ENCODE measurements around the gene AGMO. TPM values are rescaled to one million over a fixed set of nuclear protein-coding genes. Genes with fewer than 3 reads are reported as not detected.

AGMO gene
- total and polyA plus RNA-seq, 2 of the 8 experiments (the other 6 are each of a cell fraction or from before 2014, with no cell fraction given) = 0.22 to 0.45 TPM

GRCh38 chr7:15367897-15368296, 193.9 kb downstream of the AGMO start:
- no peak overlapping the region for H3K14ac ChIP-seq (ENCODE audit: insufficient read length)
- H3K4me1 ChIP-seq (replicated peaks in 1 of 4; ENCODE audit: control insufficient read depth in 3 of 4, insufficient read depth in 4 of 4, low read length in 3 of 4) = no peaks in the 10 kb centered on the region
- H2BK5ac ChIP-seq (ENCODE audit: low read depth, low read length) = no peak overlapping the region
- H3K79me1 ChIP-seq (ENCODE audit: low read depth, low read length) = no peaks in the 10 kb centered on the region
- H4K5ac ChIP-seq (ENCODE audit: insufficient read length, low read depth, low read length) = no peak overlapping the region
- no peak overlapping the region for H3K4me3 ChIP-seq (ENCODE audit: extremely low read depth in 1 of 4, insufficient read depth in 2 of 4, low read depth in 3 of 4, low read length in 4 of 4)
- H2AK5ac ChIP-seq (ENCODE audit: low read depth, low read length) = no peak overlapping the region
- H3K56ac ChIP-seq (replicated peaks; ENCODE audit: insufficient read length, low read depth, low read length) = no peak overlapping the region
- no peak overlapping the region for H2BK120ac ChIP-seq (replicated peaks; ENCODE audit: low read depth, low read length)
- 95% methylated on average over 3 of the region's 3 CpGs; no CpG with 5 or more reads in 1 of the 2 experiments for WGBS, 2 experiments (ENCODE audit: extremely low coverage in 1 of 2, insufficient coverage in 1 of 2, insufficient read length in 1 of 2, insufficient replicate concordance in 2 of 2, low coverage in 1 of 2, low lambda C conversion rate in 2 of 2, missing lambda C conversion rate in 1 of 2)
- H4K8ac ChIP-seq (ENCODE audit: extremely low read depth, insufficient read depth, low read length) = no peak overlapping the region
- ChIA-PET POLR2A (ENCODE audit: partially characterized antibody) (no interaction called here), CTCF (ENCODE audit: partially characterized antibody) (interaction anchor here (1.4 kb wide), 1 partner anchor 10 kb away, joined by 4 read pairs; no protein-coding TSS in a partner anchor)
- H4K91ac ChIP-seq (replicated peaks; ENCODE audit: insufficient read length, low read length) = no peak overlapping the region
- H3K79me2 ChIP-seq (ENCODE audit: control insufficient read depth in 1 of 2, insufficient read depth in 2 of 2, low read length in 2 of 2) = no peaks in the 10 kb centered on the region
- no peak overlapping the region for H2BK20ac ChIP-seq (ENCODE audit: low read length)
- FAIRE-seq (no peak), DNase-seq (ENCODE audit: low read depth in 1 of 2, low spot score in 2 of 2) (no peak)
- no peaks in the 10 kb centered on the region for H4K20me1 ChIP-seq (replicated peaks in 1 of 2; ENCODE audit: control insufficient read depth in 1 of 2, insufficient read depth in 2 of 2, low read length in 2 of 2)
- no peak overlapping the region for H3K27ac ChIP-seq (ENCODE audit: low read depth, low read length)
- H2BK12ac ChIP-seq (ENCODE audit: low read depth, low read length) = no peak overlapping the region
- H3K4me2 ChIP-seq (ENCODE audit: insufficient read depth in 1 of 2, low read depth in 2 of 2, low read length in 2 of 2) = no peak overlapping the region
- no peaks in the 10 kb centered on the region for H3K9me3 ChIP-seq (ENCODE audit: insufficient read depth in 2 of 2, low read depth in 1 of 2, low read length in 1 of 2)
- H2BK15ac ChIP-seq (ENCODE audit: low read length) = no peak overlapping the region
- H2AFZ ChIP-seq (ENCODE audit: low read length) = no peak overlapping the region
- no peak overlapping the region for H3K4ac ChIP-seq (replicated peaks; ENCODE audit: insufficient read length, low read depth, low read length)
- no peak overlapping the region for H3K23ac ChIP-seq (ENCODE audit: insufficient read length)
- H3K27me3 ChIP-seq (replicated peaks in 1 of 4; ENCODE audit: control insufficient read depth in 3 of 4, extremely low read depth in 1 of 4, insufficient read depth in 3 of 4, low read length in 3 of 4) = no peaks in the 10 kb centered on the region
- no peak overlapping the region for H3K9ac ChIP-seq (replicated peaks in 1 of 4; ENCODE audit: extremely low read depth in 1 of 4, low read depth in 3 of 4, low read length in 3 of 4)
- no peak overlapping the region for H3K18ac ChIP-seq (ENCODE audit: extremely low read depth, low read length)
- H3K23me2 ChIP-seq (ENCODE audit: low read depth, low read length) = no peaks in the 10 kb centered on the region
- no peaks in the 10 kb centered on the region for H3K36me3 ChIP-seq (ENCODE audit: control insufficient read depth in 2 of 4, insufficient read depth in 4 of 4, low read length in 3 of 4)
- no peak for TF ChIP-seq SRF (IDR thresholded peaks at IDR 0.05; ENCODE audit: low read depth, low read length)
- no peak for TF ChIP-seq FOSL1 (IDR thresholded peaks at IDR 0.05; ENCODE audit: insufficient read depth, low read depth, low read length)
- no peak for TF ChIP-seq BACH1 (IDR thresholded peaks at IDR 0.05; ENCODE audit: low read length)
- TF ChIP-seq JUND (IDR thresholded peaks at IDR 0.05; ENCODE audit: low read length) = no peak
- TF ChIP-seq, protein P1, sequence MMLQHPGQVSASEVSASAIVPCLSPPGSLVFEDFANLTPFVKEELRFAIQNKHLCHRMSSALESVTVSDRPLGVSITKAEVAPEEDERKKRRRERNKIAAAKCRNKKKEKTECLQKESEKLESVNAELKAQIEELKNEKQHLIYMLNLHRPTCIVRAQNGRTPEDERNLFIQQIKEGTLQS (IDR thresholded peaks at IDR 0.05; ENCODE audit: insufficient read depth, low read depth, low read length) = no peak
- no peak for TF ChIP-seq EGR1 (IDR thresholded peaks at IDR 0.05; ENCODE audit: borderline replicate concordance, low read depth, low read length)
- no peak for TF ChIP-seq YY1 (IDR thresholded peaks at IDR 0.05; ENCODE audit: low read depth, low read length)
- no peak for TF ChIP-seq CREB1 (IDR thresholded peaks at IDR 0.05)
- TF ChIP-seq SIRT6 (IDR thresholded peaks at IDR 0.05; ENCODE audit: low read length) = no peak
- TF ChIP-seq TEAD4 (IDR thresholded peaks at IDR 0.05; ENCODE audit: low read depth, low read length) = no peak
- no peak for TF ChIP-seq ATF2 (IDR thresholded peaks at IDR 0.05; ENCODE audit: low read length)
- TF ChIP-seq, protein P2, sequence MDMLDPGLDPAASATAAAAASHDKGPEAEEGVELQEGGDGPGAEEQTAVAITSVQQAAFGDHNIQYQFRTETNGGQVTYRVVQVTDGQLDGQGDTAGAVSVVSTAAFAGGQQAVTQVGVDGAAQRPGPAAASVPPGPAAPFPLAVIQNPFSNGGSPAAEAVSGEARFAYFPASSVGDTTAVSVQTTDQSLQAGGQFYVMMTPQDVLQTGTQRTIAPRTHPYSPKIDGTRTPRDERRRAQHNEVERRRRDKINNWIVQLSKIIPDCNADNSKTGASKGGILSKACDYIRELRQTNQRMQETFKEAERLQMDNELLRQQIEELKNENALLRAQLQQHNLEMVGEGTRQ (IDR thresholded peaks at IDR 0.05; ENCODE audit: low read length) = no peak
- no peak for TF ChIP-seq BCL11A (IDR thresholded peaks at IDR 0.05; ENCODE audit: low read depth in 2 of 2, low read length in 2 of 2)
